Hepatocyte (in vitro differentiated cells): ENCODE measurements around the gene PRKAR1B. TPM values are rescaled to one million over a fixed set of nuclear protein-coding genes. Genes with fewer than 3 reads are reported as not detected.

ENCODE experiments used
- DNase-seq: peaks from one replicate; pipeline ENCODE4 v3.0.0-alpha.2; 2016; ENCODE audit warnings: low spot score
- H2AFZ ChIP-seq: fragments of 200-600 bp; sonication (generic); 2 replicates; pipeline ENCODE4 v1.6.0; 2016; ENCODE audit warnings: antibody characterized with exemption, mild to moderate bottlenecking
- H3K27ac ChIP-seq: fragments of 200-600 bp; sonication (generic); 2 replicates; pipeline ENCODE4 v1.5.1; 2016; ENCODE audit warnings: mild to moderate bottlenecking
- H3K27me3 ChIP-seq: fragments of 200-600 bp; sonication (generic); 2 replicates; pipeline ENCODE4 v1.6.1; 2016
- H3K36me3 ChIP-seq: fragments of 200-600 bp; sonication (generic); replicated peaks from 2 replicates; pipeline ENCODE4 v1.5.1; 2016; ENCODE audit warnings: low read depth; ENCODE audit not compliant: insufficient read depth
- H3K4me1 ChIP-seq: fragments of 200-600 bp; sonication (generic); 2 replicates; pipeline ENCODE4 v1.5.1; 2016; ENCODE audit warnings: mild to moderate bottlenecking, moderate library complexity; ENCODE audit not compliant: insufficient read depth
- H3K4me2 ChIP-seq: fragments of 200-600 bp; sonication (generic); 2 replicates; pipeline ENCODE4 v1.6.0; 2016
- H3K4me3 ChIP-seq: fragments of 200-600 bp; sonication (generic); 2 replicates; pipeline ENCODE4 v1.5.1; 2016; ENCODE audit warnings: mild to moderate bottlenecking
- H3K79me2 ChIP-seq: fragments of 200-600 bp; sonication (generic); 2 replicates; pipeline ENCODE4 v1.6.0; 2017; ENCODE audit warnings: mild to moderate bottlenecking
- H3K9me2 ChIP-seq: fragments of 200-600 bp; sonication (generic); replicated peaks from 2 replicates; pipeline ENCODE4 v1.6.0; 2017; ENCODE audit warnings: mild to moderate bottlenecking; ENCODE audit not compliant: insufficient read depth
- H3K9me3 ChIP-seq: fragments of 200-600 bp; sonication (generic); 2 replicates; pipeline ENCODE4 v1.5.1; 2016; ENCODE audit warnings: low read depth, mild to moderate bottlenecking
- H4K20me1 ChIP-seq: fragments of 200-600 bp; sonication (generic); 2 replicates; pipeline ENCODE4 v1.6.0; 2016; ENCODE audit warnings: mild to moderate bottlenecking; ENCODE audit not compliant: insufficient read depth, poor library complexity, severe bottlenecking
- EZH2 ChIP-seq: fragments of 200-600 bp; sonication (generic); IDR thresholded peaks from 2 replicates; pipeline ENCODE4 v1.6.1; 2016; ENCODE audit warnings: antibody characterized with exemption, mild to moderate bottlenecking, borderline replicate concordance
- EZH2phosphoT487 ChIP-seq: fragments of 200-600 bp; sonication (generic); IDR thresholded peaks from one replicate; pipeline ENCODE4 v1.6.1; 2018; ENCODE audit warnings: antibody characterized with exemption, mild to moderate bottlenecking, low read depth, moderate library complexity; ENCODE audit not compliant: unreplicated experiment, severe bottlenecking
- WGBS: methylation state at CpG from one replicate; pipeline ENCODE4 v1.1.6; 2016; ENCODE audit warnings: low lambda C conversion rate; ENCODE audit errors: missing lambda C conversion rate; 5-methylcytosine and 5-hydroxymethylcytosine counted together
- polyA plus RNA-seq: library from polyadenylated mRNA; unstranded; fragments of >200 nt; fragmentation: Nextera tagmentation; extraction: Ambion mirVana; gene quantifications from 2 replicates; pipeline ENCODE4 v1.2.1, GENCODE V29; 2016
- total RNA-seq: library from RNA; depleted of rRNA; stranded (reverse); fragments of >200 nt; gene quantifications from 2 replicates; pipeline ENCODE4 v1.2.3, GENCODE V29; 2014
- TF ChIP-seq, protein P1 (sequence below): fragments of 200-600 bp; sonication (generic); IDR thresholded peaks from 2 replicates; pipeline ENCODE4 v1.5.1; 2016; ENCODE audit warnings: antibody characterized with exemption, mild to moderate bottlenecking; ENCODE audit not compliant: poor library complexity

Gene PRKAR1B
- total and polyA plus RNA-seq, 2 experiments from 2014 or later = 16.6 to 28.7 TPM

GRCh38 chr7:683526-684205, 43.4 kb downstream of the PRKAR1B start:
- peaks cover 8% of the 10 kb centered on the region for H3K9me3 ChIP-seq
- TF ChIP-seq, protein P1, sequence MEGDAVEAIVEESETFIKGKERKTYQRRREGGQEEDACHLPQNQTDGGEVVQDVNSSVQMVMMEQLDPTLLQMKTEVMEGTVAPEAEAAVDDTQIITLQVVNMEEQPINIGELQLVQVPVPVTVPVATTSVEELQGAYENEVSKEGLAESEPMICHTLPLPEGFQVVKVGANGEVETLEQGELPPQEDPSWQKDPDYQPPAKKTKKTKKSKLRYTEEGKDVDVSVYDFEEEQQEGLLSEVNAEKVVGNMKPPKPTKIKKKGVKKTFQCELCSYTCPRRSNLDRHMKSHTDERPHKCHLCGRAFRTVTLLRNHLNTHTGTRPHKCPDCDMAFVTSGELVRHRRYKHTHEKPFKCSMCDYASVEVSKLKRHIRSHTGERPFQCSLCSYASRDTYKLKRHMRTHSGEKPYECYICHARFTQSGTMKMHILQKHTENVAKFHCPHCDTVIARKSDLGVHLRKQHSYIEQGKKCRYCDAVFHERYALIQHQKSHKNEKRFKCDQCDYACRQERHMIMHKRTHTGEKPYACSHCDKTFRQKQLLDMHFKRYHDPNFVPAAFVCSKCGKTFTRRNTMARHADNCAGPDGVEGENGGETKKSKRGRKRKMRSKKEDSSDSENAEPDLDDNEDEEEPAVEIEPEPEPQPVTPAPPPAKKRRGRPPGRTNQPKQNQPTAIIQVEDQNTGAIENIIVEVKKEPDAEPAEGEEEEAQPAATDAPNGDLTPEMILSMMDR = no peak
- TF ChIP-seq EZH2 (no peak), EZH2phosphoT487 (no peak)
- H2AFZ ChIP-seq = no peak overlapping the region
- 95% methylated on average over 19 of the region's 19 CpGs for WGBS
- DNase-seq = peak; percentile 1
- H3K9me2 ChIP-seq = no peaks in the 10 kb centered on the region
- H3K79me2 ChIP-seq = no peaks in the 10 kb centered on the region
- H3K4me2 ChIP-seq = no peak overlapping the region
- no peaks in the 10 kb centered on the region for H3K27me3 ChIP-seq
- H4K20me1 ChIP-seq = no peaks in the 10 kb centered on the region
- no peak overlapping the region for H3K4me3 ChIP-seq
- no peaks in the 10 kb centered on the region for H3K4me1 ChIP-seq
- no peaks in the 10 kb centered on the region for H3K36me3 ChIP-seq
- no peak overlapping the region for H3K27ac ChIP-seq

GRCh38 chr7:682810-683209, 44.3 kb downstream of the PRKAR1B start:
- H3K36me3 ChIP-seq = no peaks in the 10 kb centered on the region
- H3K27me3 ChIP-seq = no peaks in the 10 kb centered on the region
- H3K4me3 ChIP-seq = no peak overlapping the region
- no peak overlapping the region for H3K4me2 ChIP-seq
- H3K79me2 ChIP-seq = no peaks in the 10 kb centered on the region
- TF ChIP-seq EZH2 = no peak
- TF ChIP-seq EZH2phosphoT487 = no peak
- TF ChIP-seq, protein P1 = no peak
- H4K20me1 ChIP-seq = no peaks in the 10 kb centered on the region
- peaks cover 4% of the 10 kb centered on the region for H3K9me3 ChIP-seq
- no peaks in the 10 kb centered on the region for H3K4me1 ChIP-seq
- DNase-seq = no peak
- WGBS = 97% methylated on average over 11 of the region's 11 CpGs
- no peaks in the 10 kb centered on the region for H3K9me2 ChIP-seq
- no peak overlapping the region for H3K27ac ChIP-seq
- H2AFZ ChIP-seq = no peak overlapping the region

GRCh38 chr7:681551-682307, 45.4 kb downstream of the PRKAR1B start:
- WGBS = 97% methylated on average over 13 of the region's 13 CpGs
- Histone ChIP-seq H3K4me2 (no peak overlapping the region), H3K9me3 (peaks cover 4% of the 10 kb centered on the region), H3K9me2 (no peaks in the 10 kb centered on the region), H3K36me3 (no peaks in the 10 kb centered on the region), H3K27me3 (no peaks in the 10 kb centered on the region), H4K20me1 (no peaks in the 10 kb centered on the region), H3K4me1 (no peaks in the 10 kb centered on the region), H3K79me2 (no peaks in the 10 kb centered on the region), H3K27ac (no peak overlapping the region), H3K4me3 (no peak overlapping the region), H2AFZ (no peak overlapping the region)
- no peak for DNase-seq
- TF ChIP-seq EZH2 (no peak), EZH2phosphoT487 (no peak)
- TF ChIP-seq, protein P1 = no peak
